HG03571 (cell line): ENCODE results near the gene TMEM54.

Source experiments
- ATAC-seq: cut with Tn5 transposase; IDR thresholded peaks from one replicate; pipeline ENCODE4 v1.9.1; 2021; ENCODE audit not compliant: unreplicated experiment

Gene TMEM54, protein sequence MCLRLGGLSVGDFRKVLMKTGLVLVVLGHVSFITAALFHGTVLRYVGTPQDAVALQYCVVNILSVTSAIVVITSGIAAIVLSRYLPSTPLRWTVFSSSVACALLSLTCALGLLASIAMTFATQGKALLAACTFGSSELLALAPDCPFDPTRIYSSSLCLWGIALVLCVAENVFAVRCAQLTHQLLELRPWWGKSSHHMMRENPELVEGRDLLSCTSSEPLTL

DNA sequence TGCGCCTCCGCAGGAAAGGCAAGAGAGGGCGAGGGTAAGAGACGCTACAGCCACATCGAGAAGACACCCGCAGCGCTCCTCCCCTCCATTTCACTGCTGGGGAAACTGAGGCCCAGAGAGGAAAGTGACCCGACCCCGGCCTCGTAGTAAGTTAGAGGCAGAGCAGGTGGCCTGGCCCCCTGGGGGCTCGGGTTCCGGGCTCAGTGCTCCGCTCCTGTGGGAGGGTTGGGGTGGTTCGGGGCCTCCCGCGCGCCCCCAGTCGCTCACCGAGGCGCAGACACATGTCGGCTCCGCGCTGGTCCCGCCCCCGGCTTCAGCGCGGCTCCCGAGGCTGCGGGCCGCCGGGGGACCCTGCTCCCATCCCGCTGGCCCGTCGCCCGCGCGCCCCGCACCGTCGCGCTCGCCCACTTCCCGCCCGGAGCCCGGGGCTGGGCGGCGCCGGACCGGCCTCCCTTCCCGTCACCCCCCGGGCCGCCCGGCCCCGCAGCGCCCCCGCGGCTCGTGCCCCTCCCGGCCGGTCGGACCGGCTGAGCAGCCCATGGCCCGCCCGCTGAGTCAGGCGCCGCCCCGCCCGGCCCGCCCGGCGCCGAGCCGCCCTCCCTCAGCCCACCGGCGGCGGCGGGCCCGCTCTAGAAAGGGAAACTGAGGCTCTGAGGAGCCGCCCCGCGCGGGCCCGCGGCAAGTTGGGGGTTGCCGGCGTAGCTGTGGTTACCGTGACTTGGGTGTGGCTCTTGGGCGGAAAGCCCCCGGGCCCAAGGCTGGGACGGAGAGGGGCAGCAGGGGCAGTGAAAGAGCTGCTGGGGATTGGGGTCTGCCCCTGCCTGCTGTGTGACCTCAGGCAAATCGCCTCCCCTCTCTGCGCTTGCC is at the start of gene TMEM54:
Gene TMEM54 (minus strand): TSS at position 434 of the 867 bp plus-strand sequence. CDS start 151 bp downstream, at position 283.
- ATAC-seq: no peak

DNA sequence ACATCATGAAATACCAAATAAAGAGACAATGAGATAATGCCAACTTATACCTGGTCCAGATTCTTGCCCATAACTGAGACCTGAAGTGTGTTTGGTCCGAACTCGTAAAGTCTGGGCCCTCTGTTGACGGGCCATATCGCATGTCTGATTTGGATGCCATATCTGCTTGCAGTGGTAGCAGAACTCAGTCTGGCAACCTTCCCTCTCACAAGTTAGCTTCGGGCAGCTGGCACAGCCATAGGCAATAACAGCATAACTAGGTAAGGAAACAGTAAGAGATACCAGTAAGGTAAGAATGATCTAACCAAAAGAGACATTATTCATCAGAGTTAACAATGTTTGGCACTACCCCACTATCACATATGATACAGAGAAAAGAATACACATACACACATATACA is 48.3 kb upstream of the TMEM54 start:
- ATAC-seq: no peak

DNA sequence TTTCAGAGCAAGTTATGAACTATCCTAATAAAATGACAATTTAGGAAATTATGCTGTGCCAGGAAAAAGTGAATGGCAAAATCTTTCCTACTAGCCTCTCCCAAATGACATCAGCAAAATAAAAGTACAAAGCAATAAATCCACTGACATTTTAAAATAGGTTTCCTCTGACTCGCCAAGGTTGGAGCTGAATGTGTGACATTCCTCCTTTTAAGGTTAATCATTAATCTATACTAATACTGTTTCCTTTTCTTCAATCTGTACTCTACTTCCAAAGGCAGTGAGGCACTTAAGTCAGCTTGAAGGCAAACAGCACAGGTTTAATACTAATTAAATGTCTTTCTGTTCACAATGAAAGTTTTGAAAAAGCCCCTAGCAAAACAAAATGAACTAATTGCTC is 47.7 kb upstream of the TMEM54 start:
- ATAC-seq: no peak

DNA sequence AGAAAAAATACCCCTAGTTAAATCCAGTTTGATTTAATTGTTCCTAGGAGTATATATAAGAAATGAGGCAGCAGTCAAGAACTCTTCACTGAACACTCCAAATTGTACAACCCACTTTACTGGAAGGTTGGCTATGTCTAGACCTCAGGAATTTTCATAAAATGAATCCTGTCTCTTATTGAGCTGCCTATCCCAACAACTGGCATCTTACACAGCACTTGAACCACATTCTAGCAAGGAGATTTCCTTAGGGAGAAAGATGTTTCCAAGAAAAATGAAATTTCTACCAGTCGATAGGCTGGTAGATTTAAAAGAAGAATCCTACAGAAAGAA is 47.2 kb upstream of the TMEM54 start:
- ATAC-seq: no peak

DNA sequence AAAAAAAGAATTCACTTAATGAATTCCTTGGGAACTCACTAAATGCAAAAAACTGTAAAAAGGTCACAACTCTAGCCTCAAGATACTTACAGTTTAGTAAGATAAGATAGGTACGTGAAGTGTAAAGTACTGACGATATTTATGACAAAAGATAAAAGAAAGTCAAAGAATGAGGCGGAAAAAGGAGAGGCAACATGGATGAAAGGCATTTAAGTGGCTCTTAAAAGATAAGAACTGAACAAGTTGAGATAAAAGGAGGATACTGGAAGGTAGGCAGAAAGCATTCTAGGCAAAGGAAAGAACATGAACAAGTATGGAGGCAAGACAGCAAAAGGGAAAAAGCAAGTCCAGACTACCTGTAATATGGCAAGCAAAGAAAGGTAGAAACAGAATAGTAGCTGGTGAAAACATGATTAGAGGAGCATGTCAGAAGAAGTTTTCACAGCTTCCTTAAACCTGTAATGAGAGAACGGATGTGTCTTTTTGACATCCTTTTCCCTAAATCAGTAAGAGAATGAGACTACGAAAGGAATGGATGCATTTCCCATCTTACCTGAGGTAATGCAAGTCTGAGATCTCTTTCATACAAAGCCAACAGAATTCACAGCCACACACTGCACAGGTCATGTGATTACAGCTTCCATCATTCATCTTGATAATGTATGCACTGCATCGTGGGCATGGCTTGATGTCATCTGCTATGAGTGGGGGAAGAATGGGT is 46.6 kb upstream of the TMEM54 start:
- ATAC-seq: no peak

DNA sequence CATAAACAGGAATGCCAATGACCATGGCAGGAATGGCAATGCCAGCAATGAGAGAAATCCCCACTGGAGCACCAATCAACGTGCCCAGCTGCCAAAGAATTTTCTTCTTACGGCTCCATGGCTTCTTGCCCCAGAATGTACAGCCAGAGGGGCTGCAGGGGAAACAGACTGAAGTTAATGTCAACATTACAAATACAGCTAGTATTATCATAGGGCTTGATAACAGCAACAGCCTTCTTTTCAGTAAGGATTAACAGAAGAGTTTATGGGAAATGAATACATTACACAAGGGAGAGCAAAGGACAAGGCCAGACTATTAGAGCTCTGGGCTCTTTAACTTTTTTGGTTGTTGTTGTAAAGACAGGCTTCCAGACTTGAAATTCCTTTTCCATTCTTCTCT is 45.2 kb upstream of the TMEM54 start:
- no peak for ATAC-seq

DNA sequence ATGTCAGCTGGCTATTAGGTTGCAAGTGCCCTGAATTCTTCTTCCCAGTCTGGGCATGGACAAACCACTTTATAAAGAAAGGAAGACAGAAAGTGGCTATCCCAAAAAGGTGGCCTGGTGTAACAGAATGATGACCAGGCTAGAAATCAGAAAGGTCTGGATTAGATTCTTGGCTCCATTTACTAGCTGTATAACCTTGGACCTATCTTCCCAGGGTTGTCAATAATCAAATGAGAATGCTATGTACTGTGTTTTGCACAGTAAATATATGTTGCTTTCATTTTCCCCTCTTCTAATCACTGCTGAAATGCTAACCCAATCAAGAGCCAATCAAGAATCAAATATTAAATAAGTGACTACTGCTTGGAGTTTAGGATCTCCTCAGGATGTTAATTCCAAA is 43.0 kb upstream of the TMEM54 start:
- ATAC-seq: no peak

DNA sequence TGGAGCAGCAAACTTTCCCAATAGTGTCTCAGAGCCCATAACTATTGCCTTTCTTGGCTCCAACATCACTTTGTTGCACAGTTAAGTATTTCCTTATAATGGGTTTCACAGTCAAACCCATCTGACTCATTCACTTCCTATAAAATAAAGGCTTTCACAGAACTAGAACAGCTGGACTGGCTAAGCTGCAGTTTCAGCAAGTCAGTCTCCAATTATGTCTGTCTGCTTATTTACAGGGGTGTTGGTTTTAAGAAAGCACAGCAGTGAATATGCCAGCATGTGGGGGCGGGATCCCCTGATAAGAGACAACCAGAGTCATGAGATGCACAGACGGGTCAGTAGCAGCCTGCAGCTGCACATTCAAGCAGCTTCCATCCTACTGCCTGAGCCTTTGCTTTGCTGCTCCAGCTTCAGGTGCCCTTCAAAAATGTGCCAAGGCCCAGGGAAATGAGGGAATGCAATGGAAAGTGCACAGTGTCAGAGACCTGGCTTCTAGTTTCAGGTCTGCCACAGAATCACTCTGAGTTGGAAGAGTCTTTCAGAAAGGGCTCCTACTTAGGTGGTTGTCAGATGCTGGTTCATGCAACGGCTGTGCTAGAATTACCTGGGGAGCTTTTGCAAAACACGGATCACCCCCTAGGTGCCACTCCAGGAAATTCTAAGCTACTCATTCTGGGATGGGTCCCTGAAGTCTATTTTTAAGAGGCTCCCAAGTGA is 38.6 kb upstream of the TMEM54 start:
- no peak for ATAC-seq

DNA sequence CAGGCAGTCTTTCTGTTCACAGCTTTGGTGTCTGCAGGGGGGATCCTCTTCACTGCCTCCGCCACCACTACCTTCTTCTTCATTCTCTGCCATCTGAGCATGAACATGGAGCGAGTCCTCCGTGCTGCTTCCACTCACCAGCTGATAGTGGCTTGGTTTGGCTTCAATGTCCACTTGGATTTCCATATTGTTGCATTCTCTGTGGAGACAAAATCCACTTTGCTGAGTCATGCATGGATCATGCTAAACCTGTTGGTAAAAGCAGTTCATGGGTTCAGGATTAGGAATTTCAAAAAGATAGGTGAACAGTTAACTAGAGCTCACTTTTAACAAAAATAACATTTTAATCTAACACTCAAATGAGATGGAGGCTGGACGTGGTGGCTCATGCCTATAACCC is 35.9 kb upstream of the TMEM54 start:
- ATAC-seq: no peak

DNA sequence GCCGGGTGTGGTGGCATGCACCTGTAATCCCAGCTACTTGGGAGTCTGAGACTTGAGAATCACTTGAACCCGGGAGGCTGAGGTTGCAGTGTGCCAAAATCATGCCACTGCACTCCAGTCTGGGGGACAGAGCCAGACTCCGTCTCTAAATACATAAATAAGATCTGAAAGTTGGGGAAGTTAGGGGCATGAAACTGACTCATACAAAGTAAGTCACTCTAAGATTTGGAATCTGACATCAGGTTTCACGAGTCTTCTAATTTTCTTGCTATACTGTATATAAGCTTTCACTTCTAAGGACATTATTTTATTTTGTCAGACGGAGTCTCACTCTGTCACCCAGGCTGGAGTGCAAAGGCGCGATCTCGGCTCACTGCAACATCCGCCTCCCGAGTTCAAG is 33.3 kb upstream of the TMEM54 start:
- ATAC-seq: no peak

DNA sequence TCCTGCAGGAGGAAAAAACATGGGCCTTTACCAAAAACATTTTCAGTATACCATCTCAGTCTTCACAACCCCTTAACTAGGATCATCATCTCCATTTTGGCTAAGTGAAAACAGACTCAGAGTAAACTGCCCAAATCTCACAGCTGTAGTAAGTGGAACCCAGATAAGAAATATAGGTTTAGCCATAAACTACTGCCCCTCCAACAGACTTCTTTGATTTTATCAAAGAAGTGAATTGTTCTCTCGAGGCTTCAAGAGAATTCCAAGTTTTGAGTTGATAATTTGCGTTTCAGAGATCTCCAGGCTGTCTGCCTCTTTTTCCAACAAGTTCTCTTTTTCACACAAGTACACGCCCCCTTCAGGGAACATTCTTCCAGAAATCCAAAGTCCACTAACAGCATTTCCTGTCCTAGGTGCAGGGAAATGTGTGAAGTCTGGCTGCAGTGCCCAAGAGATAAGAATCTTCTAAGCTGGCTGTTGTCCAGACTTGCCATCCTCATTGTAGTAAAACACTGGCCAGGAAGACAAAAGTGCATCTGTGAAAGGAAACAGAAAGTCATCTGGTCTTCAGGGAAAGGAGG is 32.6 kb upstream of the TMEM54 start:
- ATAC-seq: no peak

DNA sequence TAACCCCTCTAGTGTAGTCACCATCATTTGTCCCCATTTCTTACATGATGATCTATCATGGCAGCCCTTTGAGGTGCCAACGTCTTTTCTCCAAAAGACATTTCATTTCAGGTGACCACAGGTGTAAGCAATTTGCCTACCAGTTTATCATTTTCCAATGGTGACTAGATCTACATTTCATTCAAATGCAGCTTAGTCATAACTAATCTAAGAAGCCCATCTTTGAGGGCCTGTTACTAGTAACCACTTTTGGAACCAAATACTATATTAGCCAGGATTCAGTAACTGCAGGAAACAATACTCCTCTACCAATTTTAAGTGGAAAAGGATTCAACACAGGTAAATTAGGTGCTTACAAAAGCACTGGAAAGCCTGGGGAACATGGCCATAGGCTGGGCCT is 30.6 kb upstream of the TMEM54 start:
- ATAC-seq: no peak

DNA sequence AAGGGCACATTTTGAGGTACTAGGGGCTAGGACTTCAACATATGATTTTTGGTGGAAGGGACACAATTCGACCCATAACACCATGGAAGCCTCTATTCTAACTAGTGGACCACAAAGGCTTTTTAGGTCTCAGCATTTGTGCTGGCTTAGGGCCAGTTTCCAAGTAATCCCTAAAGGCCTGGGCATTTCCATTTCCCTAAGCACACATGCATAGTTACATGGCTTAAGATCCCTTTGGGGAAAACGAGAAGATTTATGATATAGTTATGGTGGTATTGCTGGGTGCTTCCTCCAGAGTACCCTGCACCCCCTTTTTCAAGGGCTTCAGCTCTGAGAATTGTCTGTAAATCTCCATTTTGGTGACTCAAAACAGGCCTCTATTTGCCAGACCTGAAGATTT is 28.2 kb upstream of the TMEM54 start:
- ATAC-seq: no peak

DNA sequence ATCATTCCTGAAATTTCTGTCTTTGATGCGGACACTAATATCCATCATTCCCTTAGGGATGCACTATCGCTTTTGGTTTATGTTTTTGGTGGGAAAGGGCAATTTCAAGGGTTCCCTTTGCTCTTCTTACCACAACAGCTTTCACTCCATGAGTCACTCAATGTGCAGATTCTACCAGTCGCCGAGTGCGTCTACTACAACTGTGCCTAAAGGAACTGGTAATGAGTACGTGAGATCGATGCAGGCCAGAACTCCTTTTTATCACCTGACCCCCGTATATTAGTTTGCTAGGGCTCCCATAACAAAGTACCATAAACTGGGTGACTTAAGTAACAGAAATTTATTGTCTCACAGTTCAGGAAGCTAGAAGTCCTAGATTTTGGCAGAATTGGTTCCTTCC is 27.5 kb upstream of the TMEM54 start:
- no peak for ATAC-seq

DNA sequence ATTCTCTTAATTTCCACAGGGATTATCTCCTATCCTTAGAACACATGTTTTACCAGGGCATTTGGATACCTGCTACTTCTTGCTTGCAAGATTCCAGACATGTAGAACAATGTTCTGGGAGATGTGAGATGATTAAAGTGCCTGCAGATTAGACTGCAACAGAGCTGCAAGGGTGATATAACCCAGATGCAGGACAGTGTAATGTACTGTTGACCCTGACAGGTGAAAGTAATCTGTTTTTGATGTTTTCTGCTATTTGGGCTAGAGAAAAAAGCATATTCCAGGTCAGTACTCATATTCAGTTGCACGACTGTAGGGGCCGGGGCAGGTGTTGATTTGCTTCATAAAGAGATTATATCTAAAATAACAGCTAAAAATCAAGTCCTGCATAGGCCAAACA is 27.1 kb upstream of the TMEM54 start:
- no peak for ATAC-seq

DNA sequence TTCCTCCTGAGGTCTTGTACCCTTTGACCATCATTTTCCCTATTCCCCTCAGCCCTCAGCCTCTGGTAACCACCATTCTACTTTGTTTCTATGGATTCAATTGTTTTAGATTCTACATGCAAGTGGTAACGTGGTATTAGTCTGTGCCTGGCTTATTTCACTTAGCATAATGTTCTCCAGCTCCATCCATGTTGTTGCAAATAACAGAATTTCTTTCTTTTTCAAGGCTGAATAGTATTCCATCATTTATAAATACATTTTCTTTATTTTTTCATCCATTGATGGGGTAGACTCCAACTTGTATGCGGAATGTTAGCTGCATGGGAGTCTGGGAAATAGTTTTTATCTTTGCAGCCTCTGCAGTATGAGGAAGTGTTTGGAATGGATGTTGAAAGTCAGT is 26.3 kb upstream of the TMEM54 start:
- no peak for ATAC-seq

DNA sequence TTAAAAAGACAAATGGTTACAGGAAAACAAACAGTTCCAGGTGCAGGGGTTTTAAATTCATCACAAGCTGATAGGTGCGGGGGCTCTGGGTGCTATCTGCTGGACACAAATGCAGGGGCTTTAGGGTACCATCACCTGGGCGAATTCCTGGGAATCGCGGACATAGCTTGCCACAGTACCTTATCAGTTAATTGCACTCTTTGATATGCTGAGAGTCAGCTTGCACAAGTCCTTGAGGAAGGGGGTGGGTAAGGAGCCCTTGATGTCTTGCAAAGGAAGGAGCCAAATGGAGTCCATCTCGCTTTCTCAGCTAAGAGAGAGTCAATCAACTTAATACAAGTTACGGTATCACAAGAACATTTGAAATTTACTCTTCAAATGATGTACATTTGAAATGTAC is 25.4 kb upstream of the TMEM54 start:
- ATAC-seq: no peak

DNA sequence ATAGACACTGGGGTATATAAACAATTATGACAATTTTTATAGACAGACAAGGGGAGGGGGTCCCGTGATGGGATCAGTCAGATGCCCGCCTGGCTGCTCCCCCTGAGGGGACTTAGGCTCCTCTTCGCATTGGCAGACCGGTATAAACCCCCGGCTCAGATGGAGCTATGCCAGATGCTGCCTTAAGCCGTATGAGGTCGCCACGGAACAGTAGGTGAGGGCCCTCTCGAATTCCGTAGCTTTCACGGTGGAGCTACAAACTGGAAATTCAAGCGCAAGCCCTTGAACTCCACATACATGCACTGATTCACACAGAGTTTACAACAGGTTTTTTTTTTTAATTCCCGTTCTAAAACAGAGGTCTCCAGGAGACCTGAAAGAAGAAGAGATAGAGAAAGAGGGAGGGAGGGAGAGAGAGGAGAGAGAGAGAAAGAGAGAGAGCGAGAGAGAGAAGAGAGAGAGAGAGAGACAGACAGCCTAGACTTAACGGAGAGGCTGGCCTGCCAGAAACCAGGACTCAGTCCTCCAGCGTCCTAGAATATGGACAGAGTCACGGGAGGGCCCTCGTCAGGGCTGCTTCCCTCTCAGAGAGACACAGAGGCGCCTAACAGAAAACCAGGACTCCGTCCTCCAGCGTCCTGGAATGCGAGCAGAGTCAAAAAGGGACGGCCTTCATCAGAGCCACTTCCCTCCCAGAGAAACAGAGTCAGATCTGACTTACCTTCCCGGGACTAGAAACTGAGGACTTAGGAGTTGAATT is 24.4 kb upstream of the TMEM54 start:
- no peak for ATAC-seq

DNA sequence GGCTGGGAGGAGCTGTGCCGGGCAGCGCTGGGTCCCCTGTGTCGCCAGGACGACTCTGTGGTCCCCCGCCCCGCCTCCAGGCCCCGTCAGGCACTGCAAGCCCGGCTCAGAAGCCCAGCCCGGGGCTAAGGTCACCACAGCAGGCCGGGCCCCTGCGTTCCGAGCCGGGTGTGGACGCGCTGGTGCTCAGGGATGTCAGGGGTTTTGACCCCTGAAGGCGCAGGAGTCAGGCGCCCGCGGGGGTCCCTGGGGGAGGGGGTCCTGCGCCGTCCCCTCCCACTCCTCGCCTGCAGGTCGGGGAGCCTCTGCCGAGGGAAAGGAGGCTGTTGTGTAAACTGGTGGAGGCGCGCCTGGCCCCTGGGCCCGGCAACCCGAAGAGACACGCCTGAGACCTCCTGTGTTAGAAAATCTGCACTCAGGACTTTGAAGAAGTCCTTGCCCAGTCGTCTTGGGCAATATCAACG is 23.7 kb upstream of the TMEM54 start:
- ATAC-seq: no peak

DNA sequence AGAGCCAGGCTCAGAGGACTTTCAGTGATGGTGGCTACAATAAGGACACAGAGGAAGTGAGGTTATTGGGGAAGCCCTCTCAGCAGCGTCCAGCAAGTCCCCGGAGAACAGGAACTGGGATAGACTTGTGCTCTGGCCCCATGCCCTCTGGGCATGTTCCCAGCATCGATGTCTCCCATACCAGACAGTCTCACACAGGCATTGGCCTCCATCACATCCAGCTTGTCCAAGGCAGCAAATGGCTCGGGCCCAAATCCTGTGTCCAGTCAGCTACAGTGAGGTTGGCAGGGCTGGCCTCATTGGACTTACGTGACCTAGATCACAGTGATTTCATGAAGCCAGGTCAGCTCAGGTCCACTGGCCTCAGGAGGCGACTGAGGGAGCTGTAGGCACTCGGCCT is 19.6 kb upstream of the TMEM54 start:
- ATAC-seq: no peak
